GM21423 (cell line): Measurements from ENCODE around the gene CETP.

Experiments used
- ATAC-seq: cut with Tn5 transposase; IDR thresholded peaks from one replicate; pipeline ENCODE4 v1.9.1; 2021; ENCODE audit warnings: mild to moderate bottlenecking, moderate library complexity; ENCODE audit not compliant: unreplicated experiment

CETP gene, protein sequence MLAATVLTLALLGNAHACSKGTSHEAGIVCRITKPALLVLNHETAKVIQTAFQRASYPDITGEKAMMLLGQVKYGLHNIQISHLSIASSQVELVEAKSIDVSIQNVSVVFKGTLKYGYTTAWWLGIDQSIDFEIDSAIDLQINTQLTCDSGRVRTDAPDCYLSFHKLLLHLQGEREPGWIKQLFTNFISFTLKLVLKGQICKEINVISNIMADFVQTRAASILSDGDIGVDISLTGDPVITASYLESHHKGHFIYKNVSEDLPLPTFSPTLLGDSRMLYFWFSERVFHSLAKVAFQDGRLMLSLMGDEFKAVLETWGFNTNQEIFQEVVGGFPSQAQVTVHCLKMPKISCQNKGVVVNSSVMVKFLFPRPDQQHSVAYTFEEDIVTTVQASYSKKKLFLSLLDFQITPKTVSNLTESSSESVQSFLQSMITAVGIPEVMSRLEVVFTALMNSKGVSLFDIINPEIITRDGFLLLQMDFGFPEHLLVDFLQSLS

DNA sequence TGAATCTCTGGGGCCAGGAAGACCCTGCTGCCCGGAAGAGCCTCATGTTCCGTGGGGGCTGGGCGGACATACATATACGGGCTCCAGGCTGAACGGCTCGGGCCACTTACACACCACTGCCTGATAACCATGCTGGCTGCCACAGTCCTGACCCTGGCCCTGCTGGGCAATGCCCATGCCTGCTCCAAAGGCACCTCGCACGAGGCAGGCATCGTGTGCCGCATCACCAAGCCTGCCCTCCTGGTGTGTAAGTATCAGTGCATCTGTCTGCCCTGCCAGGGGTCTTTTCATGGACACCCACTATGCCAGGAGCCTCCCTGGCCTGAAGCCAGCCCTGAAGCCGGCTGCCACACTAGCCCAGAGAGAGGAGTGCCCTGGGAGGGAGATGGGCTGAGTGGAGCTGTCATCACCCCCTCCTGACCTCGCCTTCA lies at the start of gene CETP:
Gene CETP (plus strand): TSS at position 100 of the 431 bp plus-strand sequence. CDS start 30 bp downstream, at position 130.
- no peak for ATAC-seq

DNA sequence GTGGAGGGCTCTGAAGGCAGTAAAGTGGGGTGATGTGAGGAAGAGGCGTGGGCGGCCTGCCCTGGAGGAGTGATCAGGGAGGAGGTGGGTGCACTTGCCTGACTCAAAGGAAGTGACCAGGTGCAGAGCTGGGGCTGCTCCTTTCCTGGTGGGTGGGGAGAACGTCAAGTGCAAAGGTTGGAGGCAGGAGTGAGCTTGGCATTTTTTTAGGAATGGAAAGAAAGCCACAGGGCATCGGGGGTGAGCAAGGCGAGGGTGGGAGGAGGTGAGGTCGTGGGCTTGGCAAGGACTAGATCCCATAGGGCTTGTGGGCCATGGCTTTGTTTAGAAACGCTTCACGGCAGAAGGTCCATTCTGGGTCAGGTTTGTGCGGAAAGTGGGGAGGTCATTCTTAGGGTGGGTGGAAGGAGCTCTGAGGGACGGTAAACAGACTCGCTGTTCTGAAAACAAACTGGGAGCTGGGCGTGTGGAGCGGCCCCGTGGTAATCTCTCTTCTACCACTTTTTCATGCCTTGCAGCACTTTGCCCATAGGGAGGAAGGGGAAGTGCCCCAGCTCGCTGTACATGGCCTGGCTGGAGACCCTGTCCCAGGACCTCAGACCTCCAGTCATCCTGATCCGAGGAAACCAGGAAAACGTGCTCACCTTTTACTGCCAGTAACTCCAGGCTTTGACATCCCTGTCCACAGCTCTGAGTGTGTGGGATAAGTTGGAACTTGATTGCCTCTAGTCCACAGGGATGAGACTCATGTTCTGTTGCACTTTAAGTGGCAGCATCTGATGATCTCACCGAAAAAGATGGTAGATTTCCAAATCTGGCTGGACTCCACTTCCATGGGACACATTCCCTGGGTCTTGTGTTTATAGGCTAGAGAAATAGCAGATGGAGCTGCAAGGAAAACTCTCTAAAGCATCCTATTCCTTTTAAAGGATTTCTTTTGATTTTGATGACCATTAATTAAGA lies 48.7 kb upstream of the CETP start:
- ATAC-seq = no peak

DNA sequence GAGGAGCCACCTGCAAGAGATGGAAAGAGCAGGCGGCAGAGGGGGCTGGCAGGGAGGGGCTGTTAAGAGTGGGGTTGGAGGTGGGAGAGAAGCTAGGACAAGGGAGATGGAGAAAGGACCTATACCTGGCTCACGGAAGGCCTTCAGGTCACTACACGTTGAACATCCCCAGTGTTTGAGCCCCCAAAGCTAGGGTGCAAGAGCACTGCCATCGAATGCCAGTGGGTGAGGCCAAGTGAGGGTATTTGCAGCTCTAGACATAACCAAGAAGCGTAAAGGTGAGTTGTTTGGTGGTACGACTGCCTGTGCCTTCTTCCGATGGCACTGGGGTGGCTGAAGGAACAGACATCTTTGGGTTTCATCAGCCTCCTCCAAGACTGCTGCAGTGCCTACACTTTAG lies 46.9 kb upstream of the CETP start:
- ATAC-seq = no peak

DNA sequence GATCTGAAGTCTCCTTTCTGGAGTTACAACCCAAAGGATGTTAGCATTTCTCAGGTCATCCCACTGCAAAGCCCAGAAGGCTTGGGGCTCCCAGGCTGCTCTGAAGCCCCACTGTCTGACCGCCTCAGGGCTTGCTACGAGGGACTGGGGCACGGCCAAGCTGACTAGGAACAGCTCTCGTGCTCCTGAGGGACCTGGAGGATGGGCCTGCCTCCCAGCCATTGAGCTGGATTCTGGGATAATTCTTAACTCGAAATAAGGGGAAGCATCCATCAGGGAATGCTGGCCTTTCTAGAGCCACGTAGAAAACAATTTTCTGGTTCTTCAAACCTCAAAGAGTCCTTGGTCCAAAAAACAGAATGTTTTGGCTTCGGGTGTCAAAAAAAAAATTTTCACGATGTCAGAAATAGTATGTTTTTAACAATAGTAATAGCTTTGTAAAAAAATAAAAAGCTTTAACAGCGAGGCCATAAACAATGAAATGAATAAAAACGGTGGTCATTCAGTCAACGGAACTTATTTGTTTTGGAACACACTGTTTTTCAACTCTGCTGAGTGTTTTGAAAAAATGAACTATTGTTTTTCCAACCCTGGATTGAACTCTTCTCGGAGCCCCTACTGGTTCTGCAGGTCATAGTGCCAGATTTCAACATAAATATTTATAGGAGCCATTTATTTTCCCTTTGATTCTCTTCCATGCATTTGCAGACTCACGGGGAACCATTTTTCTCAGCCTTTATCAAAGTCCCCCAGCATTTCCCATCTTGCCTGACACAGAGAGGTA lies 46.2 kb upstream of the CETP start:
- no peak for ATAC-seq

DNA sequence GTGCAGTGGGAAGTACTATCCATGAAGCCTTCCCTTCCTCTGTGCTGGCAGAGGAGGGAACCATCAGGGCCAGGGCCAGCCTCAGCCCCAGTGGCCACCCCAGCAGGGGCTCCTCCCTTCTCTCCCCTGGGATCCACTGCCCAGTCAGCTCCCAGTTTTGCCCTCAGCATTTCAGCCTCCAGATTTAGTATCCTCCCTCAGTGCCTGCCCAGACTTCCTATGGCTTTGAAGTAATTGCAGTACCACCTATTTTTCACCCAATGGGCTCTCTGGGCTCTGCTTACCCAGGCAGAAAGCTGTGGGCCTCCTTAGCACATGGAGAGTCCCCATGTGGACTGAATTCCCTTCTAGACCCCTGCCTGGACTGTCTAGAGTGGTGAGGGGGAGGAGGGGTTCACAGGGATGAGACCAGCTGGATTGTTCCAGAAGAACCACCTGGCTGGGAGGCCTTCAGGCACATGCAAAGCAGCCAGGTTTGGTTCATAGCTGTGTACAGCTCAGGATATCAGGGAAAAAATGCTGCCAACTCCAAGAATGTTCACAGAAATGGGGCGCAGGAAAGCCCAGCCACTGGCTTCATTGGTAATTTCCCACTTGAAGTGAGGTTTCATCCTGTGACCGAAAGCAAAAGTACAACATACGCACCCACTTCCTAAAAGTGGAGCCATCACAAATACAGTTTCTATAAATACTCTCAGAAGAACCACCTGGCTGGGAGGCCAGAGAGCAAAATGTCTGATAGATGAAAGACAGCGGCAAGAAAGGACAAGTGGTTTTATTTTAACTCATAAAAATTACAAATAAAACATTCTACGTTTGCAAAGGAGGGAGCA lies 45.0 kb upstream of the CETP start:
- ATAC-seq = peak; percentile 64

DNA sequence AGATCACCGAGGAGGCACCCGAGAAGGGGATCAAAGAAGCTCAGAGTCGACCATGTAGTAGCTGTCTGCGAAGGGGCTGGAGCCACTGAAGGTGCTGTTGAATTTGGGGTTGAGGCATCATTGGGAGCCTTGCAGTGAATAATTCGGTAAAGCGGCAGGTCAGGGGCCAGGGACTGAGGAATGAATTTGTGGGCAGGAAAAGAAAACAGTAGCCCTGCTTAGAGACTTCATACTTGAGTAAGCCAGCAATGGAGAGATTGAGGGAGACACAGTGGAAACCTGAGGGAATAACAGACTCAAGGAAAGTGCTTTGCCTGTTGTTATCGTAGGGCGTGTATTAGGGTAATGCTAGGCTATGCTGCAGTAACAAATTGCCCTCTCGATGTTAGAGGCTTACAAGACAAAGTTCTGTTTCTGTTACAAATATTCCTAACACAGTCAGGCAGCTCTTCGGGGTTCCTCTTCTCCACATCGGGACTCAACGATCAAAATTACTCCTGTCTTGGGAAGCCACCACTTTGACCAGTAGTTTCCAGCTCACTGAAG lies 43.2 kb upstream of the CETP start:
- ATAC-seq = no peak

DNA sequence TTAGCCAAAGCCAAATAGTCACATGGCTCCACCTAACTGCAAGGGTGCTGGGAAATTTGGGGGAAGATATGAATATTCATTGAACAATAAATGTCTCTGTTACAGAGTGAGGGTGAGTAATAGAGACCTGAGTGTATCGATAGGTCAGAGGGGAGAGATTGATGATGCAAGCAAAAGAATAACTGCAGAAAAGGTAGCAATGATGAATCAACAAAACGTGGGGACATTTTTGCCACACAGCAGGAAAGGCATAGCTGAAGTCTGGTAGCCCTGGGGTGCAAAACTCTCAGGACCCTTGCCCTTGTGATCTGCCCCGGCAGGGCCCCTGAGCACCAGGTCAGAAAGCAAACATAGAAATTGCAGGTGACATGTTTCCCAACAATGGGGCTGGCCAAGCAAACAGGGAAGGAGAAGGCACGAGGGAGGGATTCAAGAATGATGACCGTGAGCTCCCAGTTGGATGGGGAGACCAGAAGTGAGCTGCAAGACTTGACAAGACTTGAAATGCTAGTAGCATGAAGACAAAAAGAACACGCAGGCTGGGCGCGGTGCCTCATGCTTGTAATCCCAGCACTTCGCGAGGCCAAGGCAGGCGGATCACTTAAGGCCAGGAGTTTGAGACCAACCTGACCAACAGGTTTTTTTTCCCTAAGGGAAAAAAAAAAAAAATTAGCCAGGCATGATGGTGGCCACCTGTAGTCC lies 42.5 kb upstream of the CETP start:
- ATAC-seq = no peak

DNA sequence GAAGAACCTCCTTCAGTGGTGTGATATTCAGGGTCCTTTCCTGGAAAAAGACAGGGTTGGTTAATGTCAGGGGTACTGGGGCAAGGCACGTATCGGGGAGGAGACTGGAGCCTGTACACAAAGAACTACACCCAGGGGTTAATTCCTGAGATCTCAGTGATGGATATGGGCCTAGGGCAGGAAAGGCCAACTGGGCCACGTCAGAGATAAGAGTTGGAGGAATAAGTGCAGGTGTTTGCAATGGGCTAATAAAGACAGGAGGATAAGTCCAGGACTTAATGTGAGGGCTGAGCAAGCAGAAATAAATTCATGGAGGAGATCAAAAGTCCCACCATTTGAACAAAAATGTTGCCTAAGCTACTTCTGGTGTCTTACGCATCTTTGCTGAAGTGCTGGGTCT lies 40.2 kb upstream of the CETP start:
- ATAC-seq = no peak

DNA sequence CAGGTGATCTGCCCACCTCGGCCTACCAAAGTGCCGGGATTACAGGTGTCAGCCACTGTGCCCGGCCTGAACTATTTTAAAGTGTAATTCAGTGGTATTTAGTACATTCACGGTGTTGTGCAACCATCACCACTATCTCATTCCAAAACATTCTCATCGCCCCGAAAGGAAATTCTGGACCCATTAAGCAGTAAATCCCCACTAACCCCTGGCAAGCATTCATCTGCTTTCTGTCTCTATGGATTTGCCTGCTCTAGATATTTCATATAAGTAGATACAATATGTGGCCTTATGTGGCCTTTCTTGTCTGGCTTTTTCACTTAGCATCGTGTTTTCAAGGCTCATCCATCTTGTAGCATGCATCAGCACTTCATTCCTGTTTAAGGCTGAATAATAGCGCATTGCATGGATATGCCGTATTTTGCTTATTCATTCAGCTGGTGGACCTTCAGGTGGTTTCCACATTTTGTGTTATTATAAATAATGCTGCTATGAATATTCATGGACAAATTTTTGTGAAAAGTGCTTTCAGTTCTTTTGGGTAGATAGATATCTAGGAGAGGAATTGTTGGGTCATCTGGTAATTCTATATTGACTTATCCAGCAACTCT lies 38.2 kb upstream of the CETP start:
- ATAC-seq = no peak

DNA sequence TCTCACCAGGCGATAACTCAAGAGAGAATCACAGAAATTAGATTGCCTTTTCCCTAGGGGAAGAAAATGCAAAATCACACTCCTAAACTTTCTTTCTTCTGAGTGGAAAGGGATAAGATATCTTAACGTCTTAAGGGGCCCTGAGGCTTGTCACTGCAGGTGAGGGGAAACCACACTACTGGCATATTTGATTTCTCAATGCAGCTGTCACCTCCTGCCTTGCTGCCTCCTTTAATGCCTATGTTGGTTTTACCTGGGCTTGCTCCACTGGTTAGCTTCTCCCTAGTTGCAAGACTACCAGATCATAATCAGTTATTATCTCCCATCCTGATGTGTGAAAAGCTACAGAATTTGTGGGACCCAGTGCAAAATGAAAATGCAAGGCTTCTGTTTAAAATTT lies 34.3 kb upstream of the CETP start:
- ATAC-seq = no peak

DNA sequence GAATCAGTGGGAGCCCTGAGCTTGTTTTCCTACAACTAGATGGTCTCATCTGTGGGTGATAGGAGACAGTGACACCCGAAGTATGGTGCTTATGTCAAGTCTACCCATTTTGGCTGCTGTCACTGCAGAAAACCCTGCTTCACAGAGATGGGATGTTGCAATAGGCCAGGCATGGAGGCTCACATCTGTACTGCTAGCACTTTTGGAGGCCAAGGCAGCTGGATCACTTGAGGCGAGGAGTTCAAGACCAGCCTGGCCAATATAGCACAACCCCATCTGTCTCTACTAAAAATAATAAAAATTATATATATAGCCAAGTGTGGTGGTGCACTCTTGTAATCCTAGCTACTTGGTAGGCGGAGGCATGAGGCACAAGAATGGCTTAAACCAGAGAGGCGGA lies 32.1 kb upstream of the CETP start:
- no peak for ATAC-seq

DNA sequence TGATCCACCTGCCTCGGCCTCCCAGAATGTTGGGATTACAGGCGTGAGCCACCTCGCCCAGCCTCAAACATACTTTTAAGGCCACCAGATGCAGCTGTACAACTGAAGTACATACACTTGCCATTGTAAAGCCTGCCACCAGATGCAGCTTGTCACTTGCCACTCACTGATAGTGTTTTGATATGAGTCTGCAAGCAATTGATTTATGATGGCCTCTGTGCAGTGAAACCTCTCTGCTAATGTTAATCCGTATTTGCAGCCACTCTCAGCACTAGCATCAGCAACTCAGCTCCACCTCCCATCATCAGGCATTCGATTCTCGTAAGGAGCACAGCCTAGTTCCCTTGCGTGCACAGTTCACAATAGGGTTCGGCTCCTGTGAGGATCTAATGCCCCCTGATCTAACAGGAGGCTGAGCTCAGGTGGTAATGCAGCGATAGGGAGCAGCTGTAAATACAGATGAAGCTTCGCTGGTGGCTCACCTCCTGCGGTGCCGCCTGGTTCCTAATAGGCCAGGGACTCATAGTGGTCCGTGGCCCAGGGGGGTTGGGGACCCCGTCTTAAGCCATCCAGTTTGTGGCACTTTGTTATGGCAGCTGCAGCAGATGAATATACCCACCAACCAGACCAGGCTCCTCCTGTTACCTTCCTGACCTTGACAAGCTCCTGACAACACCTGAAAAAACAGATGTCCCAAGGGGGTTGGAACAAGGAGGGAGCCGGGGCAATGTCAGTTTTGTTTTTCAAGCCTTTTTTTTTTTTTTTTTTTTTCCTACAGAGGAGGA lies 31.1 kb upstream of the CETP start:
- no peak for ATAC-seq

DNA sequence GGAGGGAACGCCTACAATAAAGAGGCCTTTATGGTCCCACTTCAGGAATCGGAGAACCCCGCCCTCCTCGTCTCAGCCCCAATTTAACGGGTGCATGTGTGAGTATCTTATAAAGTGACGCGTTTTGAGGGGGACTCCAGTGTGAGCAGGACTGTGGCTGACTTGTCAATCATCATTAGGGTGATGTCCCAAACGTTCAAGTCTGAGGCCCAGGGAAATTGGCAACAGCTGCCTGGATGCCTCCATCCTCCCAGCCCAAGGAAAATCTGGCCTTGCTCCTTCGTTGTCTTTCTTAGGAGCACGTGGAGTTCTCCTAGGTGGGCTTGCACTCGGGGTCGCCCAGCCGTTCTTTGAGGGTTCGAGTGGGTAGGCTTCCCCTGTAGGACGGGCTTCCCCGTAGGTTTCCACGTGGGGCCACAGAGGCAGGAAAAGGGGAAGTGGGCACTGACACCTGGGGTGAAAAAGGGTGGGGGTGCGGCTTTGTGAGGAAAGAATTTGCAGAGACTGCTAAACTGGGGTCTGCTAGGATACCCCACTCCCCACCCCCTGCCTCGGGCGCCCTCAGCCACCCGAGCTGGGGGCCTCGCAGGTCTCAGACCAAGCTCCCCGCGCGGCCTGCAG lies 30.4 kb upstream of the CETP start:
- peak; percentile 30 for ATAC-seq

DNA sequence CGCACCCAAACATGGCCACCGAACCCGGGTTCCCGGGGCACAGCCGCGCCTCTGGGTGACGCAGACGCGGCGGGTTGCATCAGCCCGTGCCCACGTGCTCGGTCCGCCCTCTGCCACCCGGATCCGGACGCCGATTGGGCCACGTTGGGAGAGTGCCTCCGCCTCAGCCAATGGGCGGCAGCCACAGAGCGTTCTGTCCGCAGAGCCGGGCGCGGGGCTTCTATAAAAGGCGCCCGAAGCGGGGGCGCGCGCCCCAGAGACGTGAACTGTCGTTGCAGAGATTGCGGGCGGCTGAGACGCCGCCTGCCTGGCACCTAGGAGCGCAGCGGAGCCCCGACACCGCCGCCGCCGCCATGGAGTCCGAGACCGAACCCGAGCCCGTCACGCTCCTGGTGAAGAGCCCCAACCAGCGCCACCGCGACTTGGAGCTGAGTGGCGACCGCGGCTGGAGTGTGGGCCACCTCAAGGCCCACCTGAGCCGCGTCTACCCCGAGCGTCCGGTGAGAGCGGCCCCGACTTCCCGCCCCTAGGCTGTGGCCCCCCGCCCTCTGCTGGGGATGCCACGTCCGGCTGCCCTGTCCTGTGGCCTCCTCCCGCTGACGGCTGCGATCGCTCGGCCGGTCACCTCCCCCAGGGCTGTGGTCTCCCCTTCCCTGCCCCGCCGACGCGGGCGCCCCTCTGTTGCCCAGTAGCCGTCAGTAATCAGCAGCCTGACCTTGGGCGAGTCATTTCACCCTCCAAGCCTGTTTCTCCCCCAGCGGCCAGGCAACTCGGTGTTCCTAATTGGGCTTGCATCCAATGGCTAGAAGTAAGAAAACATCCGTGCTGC lies 29.6 kb upstream of the CETP start, which contains the start of gene HERPUD1:
Gene HERPUD1 (plus strand): TSS at position 251 of the 829 bp plus-strand sequence. CDS start 103 bp downstream, at position 354.
- ATAC-seq = peak; percentile 86

DNA sequence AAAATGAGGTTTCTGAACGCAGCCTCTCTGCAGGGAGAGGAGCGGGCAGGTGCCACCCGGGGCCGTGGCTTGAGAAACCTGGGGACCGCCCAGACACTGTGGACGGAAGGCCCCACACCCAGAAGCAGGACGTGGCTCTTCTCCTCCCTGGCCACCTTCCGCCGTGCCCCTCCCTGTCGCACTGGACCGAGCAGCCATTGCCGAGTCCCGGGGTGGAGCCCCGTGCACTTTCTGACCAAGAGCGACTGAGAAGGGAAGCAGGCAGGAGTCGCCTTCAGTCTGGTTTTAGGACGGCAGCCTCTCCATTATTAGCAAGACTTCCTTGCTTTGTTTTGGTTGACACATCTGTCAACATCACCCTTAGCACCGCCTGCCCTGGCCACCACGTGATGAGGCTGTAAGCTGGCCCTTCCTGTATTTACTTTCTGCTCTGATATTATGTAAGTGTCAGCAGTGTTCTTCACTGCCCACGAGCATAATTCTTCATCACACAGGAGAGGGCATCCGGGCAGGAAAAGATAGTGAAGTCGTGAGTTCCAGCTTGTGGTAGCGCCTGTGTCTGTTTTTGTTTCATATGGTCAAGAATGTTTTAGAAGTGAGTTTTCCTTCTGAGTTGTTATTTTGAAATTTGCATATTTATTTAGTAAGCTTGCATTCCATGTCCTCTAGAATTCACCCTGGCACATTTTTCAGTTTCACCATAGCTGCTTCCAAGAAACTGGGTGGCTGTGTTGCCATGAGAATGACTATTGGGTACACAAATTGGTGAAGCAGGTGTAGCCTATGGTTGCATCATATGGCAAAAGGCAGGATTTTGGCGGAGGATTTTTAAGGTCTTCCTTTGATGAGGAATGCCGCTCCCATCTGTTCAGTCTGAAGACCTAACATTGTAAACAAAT lies 28.8 kb upstream of the CETP start:
- no peak for ATAC-seq
